AG04450 (cell line): ENCODE results near the gene OXNAD1. TPM values are rescaled to one million over a fixed set of nuclear protein-coding genes. Genes with fewer than 3 reads are reported as not detected.

Experiments
- CTCF ChIA-PET: fragments of 300-600, 350-600 bp; formaldehyde crosslinking; extraction: SDS; loops from one replicate; lab custom pipeline; 2022; ENCODE audit warnings: antibody characterized with exemption, inconsistent platforms; lab: Charles Lee
- POLR2A ChIA-PET: fragments of 350-600 bp; formaldehyde crosslinking; extraction: SDS; loops from one replicate; lab custom pipeline; 2021; ENCODE audit warnings: antibody characterized with exemption, inconsistent platforms; lab: Yijun Ruan, JAX
- DNase-seq: peaks from one replicate; pipeline ENCODE4 v3.0.0-alpha.2; 2011; ENCODE audit warnings: low read depth, low spot score
- H3K27ac ChIP-seq: one replicate; pipeline ENCODE4 v1.5.1; 2012; ENCODE audit warnings: low read depth, low read length, control low read depth
- H3K27me3 ChIP-seq: one replicate; pipeline ENCODE4 v1.6.0; 2012; ENCODE audit warnings: low read length; ENCODE audit not compliant: control insufficient read depth, insufficient read depth
- H3K4me3 ChIP-seq: 2 replicates; pipeline ENCODE4 v1.5.1; 2011; ENCODE audit warnings: mild to moderate bottlenecking, low read depth, low read length, control low read depth
- H3K9me3 ChIP-seq: 2 replicates; pipeline ENCODE4 v1.5.1; 2012; ENCODE audit warnings: low read length; ENCODE audit not compliant: control insufficient read depth, insufficient read depth
- polyA plus RNA-seq: library from polyadenylated mRNA; depleted of rRNA; stranded (reverse); fragments of >200 nt; gene quantifications from 2 replicates; pipeline ENCODE4 v1.2.3, GENCODE V29; 2011
- TF ChIP-seq, protein P1 (sequence below): IDR thresholded peaks from 2 replicates; pipeline ENCODE4 v1.5.1; 2011; ENCODE audit warnings: low read depth, low read length, control low read depth, inconsistent platforms

Gene OXNAD1
- polyA plus RNA-seq, 1 experiment: 9.0 TPM

DNA sequence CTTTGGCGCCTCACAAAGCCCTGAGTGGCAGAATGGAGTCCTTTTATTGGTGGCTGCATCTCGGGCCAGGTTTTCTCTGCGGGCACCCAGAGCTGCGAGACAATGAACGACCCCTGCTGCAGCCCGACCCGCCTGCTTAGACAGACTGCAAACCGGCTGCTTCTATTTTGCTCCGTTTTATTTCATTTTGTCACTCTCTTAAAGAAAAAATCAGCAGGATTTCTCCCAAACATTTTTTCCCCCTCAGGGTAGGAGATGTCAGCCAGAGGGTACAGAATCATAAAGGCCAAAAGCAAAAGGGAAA, 64.8 kb downstream of the OXNAD1 start:
- H3K4me3 ChIP-seq: no peak overlapping the region
- no peak overlapping the region for H3K27ac ChIP-seq
- no peaks in the 10 kb centered on the region for H3K27me3 ChIP-seq
- peaks cover 1% of the 10 kb centered on the region; the same call in 1 of the 2 replicates for H3K9me3 ChIP-seq
- no peak for DNase-seq
- ChIA-PET POLR2A (no interaction called here), CTCF (no interaction called here)
- TF ChIP-seq, protein P1, sequence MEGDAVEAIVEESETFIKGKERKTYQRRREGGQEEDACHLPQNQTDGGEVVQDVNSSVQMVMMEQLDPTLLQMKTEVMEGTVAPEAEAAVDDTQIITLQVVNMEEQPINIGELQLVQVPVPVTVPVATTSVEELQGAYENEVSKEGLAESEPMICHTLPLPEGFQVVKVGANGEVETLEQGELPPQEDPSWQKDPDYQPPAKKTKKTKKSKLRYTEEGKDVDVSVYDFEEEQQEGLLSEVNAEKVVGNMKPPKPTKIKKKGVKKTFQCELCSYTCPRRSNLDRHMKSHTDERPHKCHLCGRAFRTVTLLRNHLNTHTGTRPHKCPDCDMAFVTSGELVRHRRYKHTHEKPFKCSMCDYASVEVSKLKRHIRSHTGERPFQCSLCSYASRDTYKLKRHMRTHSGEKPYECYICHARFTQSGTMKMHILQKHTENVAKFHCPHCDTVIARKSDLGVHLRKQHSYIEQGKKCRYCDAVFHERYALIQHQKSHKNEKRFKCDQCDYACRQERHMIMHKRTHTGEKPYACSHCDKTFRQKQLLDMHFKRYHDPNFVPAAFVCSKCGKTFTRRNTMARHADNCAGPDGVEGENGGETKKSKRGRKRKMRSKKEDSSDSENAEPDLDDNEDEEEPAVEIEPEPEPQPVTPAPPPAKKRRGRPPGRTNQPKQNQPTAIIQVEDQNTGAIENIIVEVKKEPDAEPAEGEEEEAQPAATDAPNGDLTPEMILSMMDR: no peak

DNA sequence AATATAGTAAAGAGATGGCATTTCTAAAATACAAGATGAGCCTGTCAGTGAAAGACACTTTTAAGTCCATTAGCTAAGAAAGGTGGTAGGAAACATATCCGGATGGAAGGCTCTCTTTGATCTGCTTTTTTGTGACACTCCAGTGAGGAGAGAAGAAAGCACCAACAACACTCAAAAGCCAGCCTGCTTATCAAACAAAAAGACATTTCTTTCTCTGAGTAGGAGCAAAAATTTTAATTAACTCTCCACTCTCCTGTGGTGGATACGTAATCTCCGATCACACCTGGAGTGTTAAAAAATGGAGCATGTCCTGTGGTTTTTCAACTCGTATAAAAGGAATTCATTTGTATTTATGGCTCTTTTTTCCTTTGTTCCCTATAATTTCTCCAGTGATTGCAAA, 65.3 kb downstream of the OXNAD1 start:
- ChIA-PET CTCF (no interaction called here), POLR2A (no interaction called here)
- no peak overlapping the region for H3K27ac ChIP-seq
- H3K9me3 ChIP-seq: peaks cover 5% of the 10 kb centered on the region; the same call in 1 of the 2 replicates
- H3K27me3 ChIP-seq: no peaks in the 10 kb centered on the region
- TF ChIP-seq, protein P1: no peak
- no peak for DNase-seq
- H3K4me3 ChIP-seq: no peak overlapping the region

DNA sequence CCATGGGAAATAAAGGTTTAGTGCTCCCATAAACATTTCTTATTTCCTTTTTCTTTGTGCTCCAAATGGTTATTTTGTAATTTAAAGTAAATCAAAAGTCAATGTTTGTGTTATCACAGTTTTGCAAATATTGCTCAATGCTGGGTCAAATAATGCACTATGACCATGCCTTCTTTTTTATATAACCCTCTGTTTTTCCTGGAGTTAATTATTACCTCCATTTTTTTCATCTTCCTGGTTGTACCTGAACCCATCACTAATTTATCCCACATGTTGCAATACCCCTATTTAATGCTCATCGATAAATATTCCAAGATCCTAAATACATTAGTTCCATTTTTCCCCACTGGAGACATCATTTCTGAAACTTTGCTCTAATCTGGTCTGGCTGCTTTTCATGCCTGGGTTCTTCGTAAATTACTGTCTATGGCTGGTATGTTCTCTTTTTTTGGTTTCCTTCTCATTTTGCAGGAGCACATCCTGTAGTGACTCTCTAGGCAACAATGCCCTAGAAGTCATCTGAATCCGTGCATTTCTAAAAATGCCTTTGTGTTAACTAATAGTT, 66.4 kb downstream of the OXNAD1 start:
- DNase-seq: no peak
- no peaks in the 10 kb centered on the region for H3K27me3 ChIP-seq
- TF ChIP-seq, protein P1: no peak
- H3K4me3 ChIP-seq: no peak overlapping the region
- CTCF ChIA-PET: no interaction called here
- no peak overlapping the region for H3K27ac ChIP-seq
- POLR2A ChIA-PET: no interaction called here
- peaks cover 5% of the 10 kb centered on the region; the same call in 1 of the 2 replicates for H3K9me3 ChIP-seq

DNA sequence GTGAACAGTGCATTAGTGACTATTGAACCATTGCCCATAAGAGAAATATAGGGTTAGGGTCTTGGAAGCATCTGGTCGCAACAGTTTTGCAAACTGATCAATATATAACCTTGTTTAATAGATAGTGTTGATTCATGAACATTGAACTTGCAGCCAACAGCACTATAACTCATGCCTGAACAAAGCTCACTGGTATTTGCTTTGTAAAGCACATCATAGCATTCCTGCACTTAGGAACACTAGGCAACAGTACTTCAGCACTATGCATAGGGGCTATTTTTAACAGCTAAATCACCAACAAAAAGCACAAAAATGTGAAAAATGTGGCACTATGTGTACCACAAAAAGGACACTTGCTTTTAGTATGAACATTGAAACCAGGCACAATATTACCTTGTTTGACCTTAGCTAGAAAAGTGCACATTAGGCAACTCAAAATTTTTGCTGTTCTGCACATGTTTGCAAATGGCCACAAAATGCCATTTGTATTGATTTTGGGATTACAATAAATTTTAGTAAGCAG, 68.0 kb downstream of the OXNAD1 start:
- Histone ChIP-seq H3K4me3 (no peak overlapping the region), H3K9me3 (peaks cover 5% of the 10 kb centered on the region; the same call in 1 of the 2 replicates), H3K27ac (no peak overlapping the region), H3K27me3 (no peaks in the 10 kb centered on the region)
- ChIA-PET POLR2A (no interaction called here), CTCF (interaction anchor here (0.8 kb wide), 1 partner anchor 13 kb away, joined by 5 read pairs; no protein-coding TSS in a partner anchor)
- TF ChIP-seq, protein P1: no peak
- DNase-seq: no peak

GRCh38 chr3:16334909-16335308, 69.9 kb downstream of the OXNAD1 start:
- POLR2A ChIA-PET: no interaction called here
- H3K27me3 ChIP-seq: no peaks in the 10 kb centered on the region
- H3K9me3 ChIP-seq: peaks cover 5% of the 10 kb centered on the region; the same call in 1 of the 2 replicates
- no peak for DNase-seq
- TF ChIP-seq, protein P1: no peak
- H3K4me3 ChIP-seq: no peak overlapping the region
- CTCF ChIA-PET: interaction anchor here (0.5 kb wide), 1 partner anchor 43 kb away, joined by 3 read pairs; no protein-coding TSS in a partner anchor
- no peak overlapping the region for H3K27ac ChIP-seq
